Ramos (cell line): ENCODE measurements around the gene MCOLN2.

Experiments used
- in situ Hi-C: fragments of 300-500 bp; cut with MboI; formaldehyde crosslinking; loops from one replicate; pipeline ENCODE4 v1.14.3; 2022; ENCODE audit warnings: low sequenced_read_pairs; ENCODE audit not compliant: unreplicated experiment

MCOLN2 gene

DNA sequence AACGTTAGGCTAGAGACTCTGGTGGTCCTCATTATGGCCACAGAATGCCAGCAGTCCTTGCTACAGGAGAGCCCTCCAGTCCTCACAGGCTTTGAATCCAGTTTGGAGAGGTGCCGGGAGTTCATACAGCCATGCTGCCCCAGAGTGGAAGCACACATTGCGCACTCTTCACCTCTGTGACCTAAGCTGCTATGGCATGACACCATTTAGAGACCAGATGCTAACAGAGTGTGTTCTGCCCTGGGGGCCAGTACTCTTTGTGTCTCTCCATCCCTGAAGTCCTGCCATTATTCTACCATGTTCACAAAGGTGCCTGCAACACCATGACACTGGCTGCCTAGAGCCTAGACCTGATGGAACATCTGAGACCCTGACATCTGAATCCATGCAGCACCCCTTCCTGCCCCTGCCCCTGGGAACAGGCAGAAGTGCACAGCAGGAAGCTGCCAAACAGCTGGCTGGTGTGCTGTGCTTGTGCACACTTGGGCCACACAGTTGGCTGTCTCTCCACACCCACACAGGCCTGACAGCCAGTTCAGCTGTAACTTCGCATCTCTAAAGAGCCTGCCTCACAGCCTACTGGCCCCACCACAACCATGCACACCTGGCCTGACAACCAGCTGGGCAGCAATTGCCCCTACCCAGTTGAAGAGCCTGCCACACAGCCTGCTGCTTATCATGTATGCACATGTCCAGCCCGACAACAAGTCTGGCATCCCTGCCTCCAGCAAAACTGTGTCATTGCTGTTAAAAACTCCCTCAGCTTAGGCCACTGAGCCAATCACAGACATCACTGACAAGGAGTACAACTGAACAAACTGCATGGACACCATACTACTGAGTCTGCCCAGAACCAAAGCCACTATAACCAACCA, 49.1 kb downstream of the MCOLN2 start:
- in situ Hi-C loops, result no loop called here

DNA sequence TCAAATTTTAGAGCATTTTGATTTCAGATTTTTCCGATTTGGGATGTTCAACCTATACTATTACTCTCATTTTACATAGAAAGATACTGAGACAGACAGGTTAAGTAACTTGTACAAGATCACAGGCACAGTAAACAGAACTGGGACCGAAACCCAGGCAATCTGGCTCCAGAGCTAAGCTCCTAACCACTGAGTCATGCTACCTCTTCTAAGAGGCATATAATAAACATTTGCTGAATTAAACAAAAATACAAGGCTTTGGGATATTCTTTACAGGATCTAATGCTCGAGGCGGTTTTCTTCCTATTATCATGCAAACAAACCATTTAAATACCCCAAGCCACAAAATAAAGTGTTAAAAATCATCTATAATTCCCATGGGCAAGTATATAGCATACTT, 50.3 kb downstream of the MCOLN2 start:
- in situ Hi-C loops, result no loop called here

DNA sequence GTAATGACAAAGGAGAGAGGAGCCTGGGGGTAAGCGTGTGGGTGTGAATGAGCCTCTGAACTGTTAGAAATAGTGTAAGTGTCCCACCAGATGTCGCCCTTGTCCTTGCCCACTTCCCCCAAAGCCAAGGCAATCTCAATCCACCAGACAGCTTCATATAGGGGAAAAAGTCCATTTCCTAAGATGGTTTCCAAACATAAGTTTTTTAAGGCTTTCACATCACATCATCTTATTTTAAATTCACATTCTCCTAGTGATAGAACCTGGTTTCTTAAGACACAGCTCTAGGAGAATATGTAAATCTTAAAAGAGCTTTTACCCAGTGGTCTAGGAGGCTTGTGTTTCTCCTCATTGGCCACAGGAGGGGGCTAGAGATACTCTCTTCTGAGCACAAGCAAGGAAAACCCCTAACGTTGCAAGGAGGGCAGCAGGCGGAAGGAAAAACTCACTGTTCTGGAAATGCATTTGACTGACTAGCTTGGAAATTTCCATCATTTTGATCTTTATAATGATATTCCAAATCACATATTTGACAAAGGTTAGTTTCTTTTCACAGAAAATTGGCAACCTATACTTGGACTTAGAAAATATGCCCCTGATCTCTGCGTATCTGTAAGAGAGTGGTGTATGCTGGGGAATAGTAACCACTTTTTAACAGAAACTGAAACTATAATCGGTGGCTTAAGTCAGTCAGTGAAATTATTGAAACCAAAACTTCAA, 52.0 kb downstream of the MCOLN2 start:
- in situ Hi-C loops, result no loop called here

DNA sequence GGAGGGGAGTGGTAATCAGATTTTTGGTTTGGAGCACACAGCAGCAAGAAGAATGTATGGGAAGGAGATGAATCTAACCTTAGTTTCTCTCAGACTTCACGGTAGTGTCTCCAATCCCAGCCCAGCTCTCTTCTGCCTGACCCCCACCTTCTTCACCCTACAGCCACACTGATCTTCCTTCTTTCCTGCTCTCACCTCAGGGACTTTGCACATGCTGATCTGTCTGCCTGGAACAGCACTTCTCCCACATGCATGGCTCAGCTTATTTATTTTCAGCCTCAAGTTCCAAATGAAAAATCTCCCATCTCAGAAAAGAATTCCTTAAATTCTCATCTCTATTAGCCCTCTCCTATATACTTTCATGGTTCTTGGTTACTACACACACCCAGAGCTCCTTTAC, 55.1 kb downstream of the MCOLN2 start:
- in situ Hi-C loops, result no loop called here

DNA sequence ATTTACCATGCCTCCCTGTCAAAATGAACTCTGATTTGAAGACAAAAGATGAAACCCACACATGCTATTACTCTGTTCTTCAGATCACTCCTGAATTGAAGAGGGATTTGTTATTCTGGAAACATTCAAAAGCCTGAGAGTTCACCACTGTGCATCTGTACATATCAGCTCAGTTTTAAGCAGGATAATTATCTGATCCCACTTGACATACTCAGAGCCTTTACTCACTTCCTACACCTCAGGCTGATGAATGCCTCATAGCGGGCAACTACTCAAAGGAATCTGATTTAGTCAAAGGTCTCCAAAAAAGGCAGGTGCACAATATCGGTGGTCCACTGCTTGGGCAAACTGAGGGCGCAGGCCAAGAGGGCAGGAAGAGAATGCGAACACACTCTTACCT, 56.4 kb downstream of the MCOLN2 start:
- in situ Hi-C loops, result no loop called here

DNA sequence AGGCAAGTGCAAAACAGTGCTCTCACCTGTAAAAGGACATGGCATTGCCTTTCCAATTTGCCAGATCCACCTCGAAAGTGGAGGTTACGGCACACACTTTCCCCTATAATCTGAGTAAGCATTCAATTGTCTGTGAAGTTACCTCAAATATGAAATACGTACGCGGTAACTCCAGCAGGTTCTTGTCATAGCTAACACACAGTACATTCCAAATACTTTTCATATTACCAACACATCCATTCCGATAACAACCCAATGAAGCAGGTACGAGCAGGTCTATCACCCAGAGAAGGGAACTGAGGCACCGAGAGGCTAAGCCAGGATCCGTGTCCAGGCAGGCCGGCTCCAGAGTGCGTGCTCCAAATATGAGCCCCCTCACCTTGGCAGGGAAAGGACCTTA, 57.2 kb downstream of the MCOLN2 start:
- in situ Hi-C loops, result loop anchor here (5.0 kb wide), 1 partner anchor 318 kb away; the partner anchor contains the start of gene C1orf52

DNA sequence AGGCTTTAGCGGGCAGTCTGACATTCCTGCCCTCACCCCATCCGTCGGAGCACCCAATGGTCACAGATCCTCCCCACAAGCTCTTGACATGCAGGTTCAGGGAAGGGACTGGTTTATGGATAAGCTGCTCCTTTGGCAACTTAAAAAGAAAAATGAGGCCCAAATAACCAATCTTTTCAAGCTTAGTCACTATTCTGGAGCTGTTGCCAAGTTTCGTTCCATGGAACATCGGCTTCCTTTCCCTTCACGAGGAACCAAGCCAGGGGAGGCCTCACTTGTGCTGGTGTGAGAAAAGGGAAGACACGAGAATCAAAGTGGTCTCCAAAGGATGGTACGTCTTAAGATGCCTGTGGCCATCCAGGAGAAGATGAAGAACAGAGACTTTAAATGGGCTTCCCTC, 57.8 kb downstream of the MCOLN2 start:
- in situ Hi-C loops, result loop anchor here (5.0 kb wide), 1 partner anchor 318 kb away; the partner anchor contains the start of gene C1orf52

DNA sequence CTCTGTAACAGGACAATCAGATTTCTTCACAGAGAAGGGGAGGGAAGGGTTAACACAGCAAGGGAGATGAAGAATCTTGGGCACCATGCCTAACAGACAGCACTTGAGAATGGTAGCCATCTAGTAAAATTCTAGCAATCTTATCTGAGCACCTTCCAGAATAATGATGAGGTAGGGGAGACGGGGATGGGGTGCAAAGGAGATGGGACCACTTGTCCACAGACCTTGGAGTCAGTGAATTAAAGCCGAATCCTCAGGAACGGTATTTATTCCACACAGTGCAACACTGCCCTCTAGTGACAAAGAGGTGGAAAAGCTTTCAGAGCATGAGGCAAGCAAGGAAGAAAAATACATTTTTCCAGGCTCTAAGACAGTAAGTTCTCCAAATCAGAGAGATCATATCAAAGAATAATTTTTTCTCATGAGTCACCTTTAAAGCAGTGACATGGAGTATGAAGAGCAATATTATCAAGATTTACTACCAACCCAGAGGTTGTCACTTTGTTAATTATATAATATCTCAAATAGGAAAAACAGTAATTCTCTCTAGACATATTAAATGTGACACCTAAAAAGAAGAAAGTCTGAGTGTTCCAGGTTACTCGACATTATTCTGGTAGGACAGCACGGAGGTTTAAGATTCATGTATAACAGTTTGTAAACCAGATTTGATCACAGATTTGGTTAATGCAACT, 60.6 kb downstream of the MCOLN2 start:
- in situ Hi-C loops, result loop anchor here (5.0 kb wide), 1 partner anchor 321 kb away; the partner anchor contains the start of gene C1orf52

DNA sequence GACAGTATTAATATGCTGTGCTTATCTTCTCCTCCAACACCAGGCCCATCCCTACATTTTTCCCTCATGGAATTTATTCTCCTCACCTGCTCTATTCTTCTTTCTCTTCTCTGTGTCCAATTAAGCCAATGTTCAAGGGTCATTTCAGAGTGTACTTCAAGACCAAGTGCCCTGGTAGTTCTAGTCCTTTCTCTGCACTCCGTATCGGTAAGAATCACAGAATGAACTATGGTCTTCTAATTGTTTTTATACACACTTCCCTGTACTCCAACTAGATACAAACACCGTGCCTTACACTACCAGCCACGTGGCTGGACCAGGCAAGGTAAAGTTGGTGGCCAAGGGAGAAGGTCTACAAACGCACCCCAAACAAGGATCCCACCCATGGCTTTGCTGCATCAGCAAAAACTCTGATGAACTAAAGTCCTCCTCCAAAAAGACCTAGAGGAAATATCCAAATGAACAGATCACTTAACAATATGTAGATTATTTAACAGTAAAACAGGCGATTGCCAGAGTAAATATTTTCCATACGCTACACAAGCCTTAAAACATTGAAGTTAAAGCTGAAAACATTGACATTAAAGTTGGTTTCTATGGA, 63.8 kb downstream of the MCOLN2 start:
- in situ Hi-C loops, result no loop called here

DNA sequence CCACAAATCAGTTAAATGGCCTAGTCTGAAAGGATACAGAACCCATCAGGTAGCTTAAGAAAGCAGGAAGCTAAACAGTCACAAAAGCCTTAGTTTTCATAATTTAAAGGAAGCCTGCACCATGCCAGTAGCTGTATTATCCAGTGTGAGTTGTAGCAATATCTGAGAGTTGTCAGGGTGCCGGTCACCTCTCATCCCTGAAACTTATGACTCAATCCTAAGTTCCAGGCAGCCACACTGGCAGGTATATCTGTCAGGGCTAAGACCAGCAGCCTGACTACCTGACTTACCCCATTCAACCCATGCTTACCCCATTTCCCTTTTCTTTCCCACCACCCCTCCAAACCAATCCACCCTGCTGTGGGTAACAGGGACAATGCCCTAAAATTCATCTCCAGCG, 66.1 kb downstream of the MCOLN2 start:
- in situ Hi-C loops, result no loop called here

DNA sequence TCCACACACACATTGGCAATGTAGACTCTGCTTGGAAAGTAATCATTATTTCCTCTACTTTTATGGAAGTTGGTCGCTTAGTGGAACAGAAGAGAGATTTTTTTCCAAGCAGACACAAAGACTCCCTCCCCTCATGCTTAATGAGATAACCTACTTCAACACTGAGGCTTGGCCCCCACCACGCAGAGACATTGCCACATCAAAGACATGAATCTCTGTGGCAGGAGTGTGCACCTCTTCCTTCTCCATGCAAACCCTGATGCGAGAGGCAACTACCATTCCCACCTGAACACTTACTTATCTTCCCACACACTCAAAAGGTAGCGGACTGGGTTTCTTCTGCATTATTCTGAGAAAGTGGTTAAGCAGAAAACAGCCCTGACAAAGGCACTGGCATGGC, 66.6 kb downstream of the MCOLN2 start:
- in situ Hi-C loops, result no loop called here

DNA sequence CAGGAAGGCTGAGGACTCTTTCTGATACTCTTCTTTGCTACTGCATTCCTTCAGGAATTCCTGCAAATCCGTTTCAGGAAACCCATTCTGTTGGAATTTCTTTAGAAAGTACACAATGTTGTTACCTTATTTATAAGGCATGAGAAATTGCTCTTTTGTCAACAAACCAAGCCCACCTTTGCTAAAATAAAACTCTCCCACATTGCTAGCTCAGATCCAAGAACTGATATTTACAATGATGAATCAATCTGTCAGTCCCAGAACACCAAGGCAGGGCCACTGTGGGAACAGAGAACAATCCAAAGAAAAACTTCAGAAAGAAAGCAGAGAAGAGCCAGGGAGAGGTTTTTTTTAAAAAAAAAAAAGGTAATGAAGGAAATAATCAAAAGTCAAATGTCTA, 67.3 kb downstream of the MCOLN2 start:
- in situ Hi-C loops, result no loop called here

DNA sequence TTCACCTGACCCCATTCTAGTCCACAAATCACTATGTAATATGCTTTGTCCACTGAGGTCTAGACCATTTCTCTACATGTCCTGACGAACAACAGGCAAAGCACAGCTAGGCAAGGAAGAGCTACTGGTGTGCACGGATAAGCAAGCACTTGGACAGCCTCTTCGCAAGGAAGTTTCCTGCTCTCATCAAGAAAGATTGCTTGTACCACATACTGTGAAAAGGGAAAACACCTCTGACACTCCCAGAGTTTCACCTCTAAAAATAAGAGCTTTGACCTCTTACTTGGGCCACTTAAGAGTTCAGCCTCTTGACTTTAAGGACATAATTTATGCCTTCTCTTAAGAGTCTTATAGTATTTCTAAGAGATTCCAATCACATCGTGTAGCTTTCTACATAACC, 67.9 kb downstream of the MCOLN2 start:
- in situ Hi-C loops, result no loop called here

DNA sequence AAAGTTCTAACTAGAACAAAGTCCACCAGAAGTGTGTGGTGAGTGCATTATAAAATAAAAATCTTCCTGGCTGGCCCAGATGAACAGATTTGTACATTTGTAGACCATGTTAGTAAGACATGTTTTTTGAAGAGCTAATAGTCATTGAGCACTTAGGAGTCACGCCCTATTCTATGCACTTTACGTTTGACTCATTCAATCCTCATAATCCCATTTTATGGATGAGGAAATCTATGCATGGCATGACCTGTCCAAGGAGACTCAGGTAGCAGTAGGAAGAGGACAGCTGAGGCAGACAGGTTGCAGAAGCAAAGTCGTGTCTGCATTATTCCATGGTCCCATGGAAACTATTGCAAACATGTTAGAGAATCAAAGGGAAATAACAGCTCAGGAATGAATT, 73.6 kb downstream of the MCOLN2 start:
- in situ Hi-C loops, result no loop called here

DNA sequence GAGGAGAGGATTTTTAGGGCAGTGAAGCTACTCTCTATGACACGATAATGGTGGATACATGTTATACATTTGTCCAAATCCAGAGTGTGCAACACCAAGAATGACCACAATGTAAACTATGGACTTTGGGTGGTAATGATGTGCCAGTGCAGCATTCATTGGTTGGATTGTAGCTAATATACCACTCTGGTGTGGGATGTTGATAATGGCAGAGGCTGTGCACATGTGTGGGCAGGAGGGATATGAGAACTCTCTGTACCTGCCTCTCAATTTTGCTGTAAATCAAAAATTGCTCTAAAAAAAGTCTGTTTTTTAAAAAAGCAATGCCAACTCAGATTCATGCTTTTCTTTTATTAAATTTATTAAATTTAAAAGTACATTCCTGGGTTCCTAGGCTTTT, 76.8 kb downstream of the MCOLN2 start:
- in situ Hi-C loops, result no loop called here

DNA sequence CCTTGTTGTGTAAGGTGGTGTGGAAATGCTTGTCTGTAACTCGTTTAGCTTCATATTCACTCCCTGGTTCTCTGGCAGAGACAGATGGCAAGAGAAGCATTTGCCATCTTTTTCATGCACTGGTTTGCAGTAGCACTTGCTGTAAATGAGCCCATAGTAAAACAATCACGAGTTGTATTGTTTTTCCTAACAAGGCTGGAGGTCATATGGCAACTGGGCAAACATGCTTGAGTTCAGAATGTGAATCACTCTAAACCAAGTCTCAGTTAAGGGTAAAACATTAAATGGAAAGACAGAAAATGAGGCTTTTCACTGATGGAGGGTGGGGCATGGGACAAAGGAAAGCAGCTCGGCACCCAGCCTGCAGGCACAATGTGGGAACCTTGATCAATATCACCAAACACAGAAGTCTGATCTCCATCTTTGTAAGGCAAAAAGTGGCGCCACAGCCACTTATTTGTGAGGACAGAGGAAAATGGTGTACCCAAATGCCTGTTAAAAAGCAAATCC, 77.4 kb downstream of the MCOLN2 start:
- in situ Hi-C loops, result no loop called here

DNA sequence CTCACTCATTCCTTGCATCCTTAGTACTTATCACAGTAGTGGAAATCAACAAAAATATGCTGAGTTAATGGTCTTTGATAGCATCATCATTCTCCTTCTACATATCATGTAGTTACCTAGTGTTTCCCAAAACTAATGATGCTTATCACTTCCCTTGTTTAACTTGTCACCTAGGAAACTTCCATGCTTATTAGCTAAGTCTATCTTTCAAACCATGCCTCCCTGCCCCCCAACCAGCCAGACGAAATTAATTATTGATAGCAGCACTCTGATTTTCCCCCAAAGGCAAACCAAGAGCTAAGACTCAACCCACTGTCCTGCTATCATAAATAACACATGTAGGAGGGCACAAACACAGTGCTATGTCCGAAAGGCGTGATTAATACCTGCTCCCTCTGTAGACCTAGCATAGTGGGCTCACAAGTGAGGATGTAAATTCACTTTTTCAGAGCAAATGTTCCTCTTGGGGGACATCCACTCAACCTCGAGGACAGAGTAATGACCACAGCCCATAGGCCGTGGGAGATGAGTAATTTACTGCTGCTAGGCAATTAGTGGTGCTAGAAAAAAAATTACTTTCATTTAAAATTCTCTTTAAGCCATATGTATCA, 78.1 kb downstream of the MCOLN2 start:
- in situ Hi-C loops, result no loop called here

DNA sequence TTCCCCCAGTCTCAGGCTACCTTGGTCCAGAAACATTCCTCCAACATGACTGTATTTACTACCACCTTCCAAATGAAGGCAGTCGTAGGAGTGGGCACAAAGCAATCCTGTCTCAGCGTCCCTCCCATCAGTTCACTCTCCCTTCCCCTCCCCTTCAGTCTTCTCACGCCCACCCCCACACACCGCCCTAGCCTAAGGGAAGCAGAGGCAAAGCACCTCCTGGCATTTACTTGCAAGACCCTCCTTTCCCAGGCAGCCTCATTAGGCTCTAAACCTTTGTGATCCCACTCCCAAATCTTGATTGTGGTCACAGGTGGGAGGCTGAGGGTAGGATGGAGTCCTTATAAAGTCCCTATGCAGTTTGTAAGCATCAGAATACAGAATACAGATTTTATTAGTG, 80.0 kb downstream of the MCOLN2 start:
- in situ Hi-C loops, result no loop called here

DNA sequence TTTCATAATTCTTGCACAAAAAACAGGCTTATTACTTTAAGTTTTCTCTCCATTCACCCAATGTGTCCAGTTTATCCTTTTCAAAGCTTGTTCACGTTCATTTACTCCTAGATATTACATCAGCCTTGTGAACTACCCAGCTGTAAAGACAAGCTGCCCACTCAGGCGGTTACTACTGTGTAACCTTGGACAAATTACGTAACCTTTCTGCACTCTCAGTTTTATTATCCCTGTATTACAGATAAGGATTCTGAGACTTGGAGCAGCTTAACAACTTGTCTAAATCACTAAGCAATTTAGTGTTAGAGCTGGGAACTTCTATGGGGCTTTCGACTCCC, 83.4 kb downstream of the MCOLN2 start:
- in situ Hi-C loops, result no loop called here
